HG03432 (cell line): ENCODE measurements around the gene FGD6.
A peak's percentile ranks its signal among the peaks of the same experiment; 100 is the strongest.
"Not testable (repeated sequence)": the region's sequence is repeated elsewhere in the genome, so short reads cannot be mapped to it uniquely, and the experiment has no call there.

Source experiments
- ATAC-seq: cut with Tn5 transposase; IDR thresholded peaks from one replicate; pipeline ENCODE4 v1.9.1; 2021; ENCODE audit warnings: mild to moderate bottlenecking, moderate library complexity; ENCODE audit not compliant: unreplicated experiment

Gene FGD6

GRCh38 chr12:95131589-95132340, 85.5 kb downstream of the FGD6 start:
- ATAC-seq = no peak

GRCh38 chr12:95130096-95130495, 87.2 kb downstream of the FGD6 start:
- ATAC-seq = no peak

- ATAC-seq = no peak
Measured at GRCh38 chr12:95129115-95129514, 88.2 kb downstream of the FGD6 start.

GRCh38 chr12:95126736-95127135, 90.5 kb downstream of the FGD6 start:
- no peak for ATAC-seq

GRCh38 chr12:95126076-95126475, 91.2 kb downstream of the FGD6 start:
- ATAC-seq = no peak

- no peak for ATAC-seq
Measured at GRCh38 chr12:95124106-95124505, 93.2 kb downstream of the FGD6 start.

GRCh38 chr12:95118788-95119179, 98.5 kb downstream of the FGD6 start:
- ATAC-seq = no peak

GRCh38 chr12:95118138-95118787, 99.0 kb downstream of the FGD6 start:
- ATAC-seq = no peak

- peak; percentile 85 for ATAC-seq
Measured at GRCh38 chr12:95117178-95117599, 100.1 kb downstream of the FGD6 start.

- peak; percentile 78 for ATAC-seq
Measured at GRCh38 chr12:95116773-95117172, 100.5 kb downstream of the FGD6 start.

- no peak for ATAC-seq
Measured at GRCh38 chr12:95116341-95116740, 100.9 kb downstream of the FGD6 start.

- no peak for ATAC-seq
Measured at GRCh38 chr12:95115641-95116040, 101.6 kb downstream of the FGD6 start.

- no peak for ATAC-seq
Measured at GRCh38 chr12:95114766-95115405, 102.4 kb downstream of the FGD6 start.

- no peak for ATAC-seq
Measured at GRCh38 chr12:95107362-95107761, 109.9 kb downstream of the FGD6 start.

- no peak for ATAC-seq
Measured at GRCh38 chr12:95105540-95105939, 111.7 kb downstream of the FGD6 start.

GRCh38 chr12:95104919-95105452, 112.3 kb downstream of the FGD6 start:
- no peak for ATAC-seq

GRCh38 chr12:95102916-95103671, 114.2 kb downstream of the FGD6 start:
- peak; percentile 97 for ATAC-seq

- ATAC-seq = not testable (repeated sequence)
Measured at GRCh38 chr12:95101957-95102356, 115.3 kb downstream of the FGD6 start.

- ATAC-seq = no peak
Measured at GRCh38 chr12:95100264-95101190, 116.7 kb downstream of the FGD6 start.

GRCh38 chr12:95099270-95099790, 117.9 kb downstream of the FGD6 start:
- ATAC-seq = no peak
